Measurements from ENCODE around the gene PARVB. TPM values are rescaled to one million over a fixed set of nuclear protein-coding genes. Genes with fewer than 3 reads are reported as not detected.

Gene PARVB
- total RNA-seq, 4 donors from 2014 or later, result 10.5 to 25.1 (median 14.6) TPM

- TF ChIP-seq POLR2A (IDR thresholded peaks at IDR 0.05), result no peak
- no peak for TF ChIP-seq CTCF (IDR thresholded peaks at IDR 0.05)
- H3K4me3 ChIP-seq (ENCODE audit: low read depth, poor library complexity, severe bottlenecking), result no peak overlapping the region
- intact Hi-C loops (cut with DNase I; ENCODE audit: low total_unique reads), result loop anchor here (5.0 kb wide), 1 partner anchor 637 kb away; no protein-coding TSS in a partner anchor
- 81 to 88% methylated on average over 13 of the region's 13 CpGs for WGBS, 2 donors
- no peak for DNase-seq (ENCODE audit: low spot score in 2 of 2)
These were observed 34.1 kb upstream of the PARVB start for GRCh38 chr22:43990044-43990443.

- TF ChIP-seq POLR2A (IDR thresholded peaks at IDR 0.05), result no peak
- TF ChIP-seq CTCF (IDR thresholded peaks at IDR 0.05), result no peak
- 90 to 92% methylated on average over 11 of the region's 11 CpGs for WGBS, 2 donors
- no peak for DNase-seq (ENCODE audit: low spot score in 2 of 2)
- intact Hi-C loops (cut with DNase I; ENCODE audit: low total_unique reads), result loop anchor here (5.0 kb wide), 1 partner anchor 636 kb away; no protein-coding TSS in a partner anchor
- no peak overlapping the region for H3K4me3 ChIP-seq (ENCODE audit: low read depth, poor library complexity, severe bottlenecking)
These were observed 32.6 kb upstream of the PARVB start for GRCh38 chr22:43991316-43992020.

- H3K4me3 ChIP-seq (ENCODE audit: low read depth, poor library complexity, severe bottlenecking), result no peak overlapping the region
- DNase-seq (ENCODE audit: low spot score in 2 of 2), result no peak
- intact Hi-C loops (cut with DNase I; ENCODE audit: low total_unique reads), result loop anchor here (5.0 kb wide), 1 partner anchor 635 kb away; no protein-coding TSS in a partner anchor
- 57 to 69% methylated on average over 15 to 16 of the region's 16 CpGs for whole genome bisulfite sequencing, 2 donors
- TF ChIP-seq CTCF (IDR thresholded peaks at IDR 0.05) (no peak), POLR2A (IDR thresholded peaks at IDR 0.05) (no peak)
These were observed 31.7 kb upstream of the PARVB start for GRCh38 chr22:43992331-43992821.

GRCh38 chr22:43993072-43993760, 30.9 kb upstream of the PARVB start:
- TF ChIP-seq POLR2A (IDR thresholded peaks at IDR 0.05), result no peak
- peak in 1 of 3 donors; percentile 73 for TF ChIP-seq CTCF (IDR thresholded peaks at IDR 0.05)
- intact Hi-C loops (cut with DNase I; ENCODE audit: low total_unique reads), result loop anchor here (5.0 kb wide), 1 partner anchor 634 kb away; no protein-coding TSS in a partner anchor
- H3K4me3 ChIP-seq (ENCODE audit: low read depth, poor library complexity, severe bottlenecking), result no peak overlapping the region
- no peak for DNase-seq (ENCODE audit: low spot score in 2 of 2)
- WGBS, 2 donors, result 29 to 33% methylated on average over 19 to 20 of the region's 20 CpGs

- 95 to 97% methylated on average over 11 of the region's 11 CpGs for WGBS, 2 donors
- intact Hi-C loops (cut with DNase I; ENCODE audit: low total_unique reads), result loop anchor here (5.0 kb wide), 1 partner anchor 633 kb away; no protein-coding TSS in a partner anchor
- no peak for DNase-seq (ENCODE audit: low spot score in 2 of 2)
- no peak overlapping the region for H3K4me3 ChIP-seq (ENCODE audit: low read depth, poor library complexity, severe bottlenecking)
- TF ChIP-seq CTCF (IDR thresholded peaks at IDR 0.05) (no peak), POLR2A (IDR thresholded peaks at IDR 0.05) (no peak)
These were observed 30.1 kb upstream of the PARVB start for GRCh38 chr22:43994006-43994405.
